OCI-LY7 (cell line): ENCODE data around the gene CFDP1. TPM values are rescaled to one million over a fixed set of nuclear protein-coding genes. Genes with fewer than 3 reads are reported as not detected.

Experiments
- BruUV-seq: library from RNA; stranded (reverse); fragments of 400-500 nt; replicated peaks from 2 replicates; lab custom pipeline; 2021; lab: Mats Ljungman, UMichigan
- CTCF ChIA-PET: fragments of 300-600 bp; sonication (Branson Sonifier 250); formaldehyde crosslinking; loops from one replicate; lab custom pipeline; 2022; ENCODE audit warnings: antibody characterized with exemption; ENCODE audit not compliant: unreplicated experiment; lab: Charles Lee
- POLR2A ChIA-PET: fragments of 300-600 bp; sonication (Branson Sonifier 250); formaldehyde crosslinking; loops from one replicate; lab custom pipeline; 2022; ENCODE audit warnings: antibody characterized with exemption; lab: Charles Lee
- DNase-seq: peaks from one replicate; pipeline ENCODE4 v3.0.0-alpha.2; 2015; ENCODE audit warnings: low spot score
- H2AFZ ChIP-seq: fragments of 200-600 bp; sonication (generic), shearing (Covaris generic); 2 replicates; pipeline ENCODE4 v1.6.1; 2014; ENCODE audit warnings: mild to moderate bottlenecking, antibody characterized with exemption, low read length, moderate library complexity
- H3K27ac ChIP-seq: fragments of 200-600 bp; sonication (generic); 2 replicates; pipeline ENCODE4 v1.5.1; 2014; ENCODE audit warnings: mixed run types, low read depth, mild to moderate bottlenecking, moderate library complexity, low read length, inconsistent platforms; ENCODE audit not compliant: poor library complexity, severe bottlenecking
- H3K36me3 ChIP-seq: fragments of 200-600 bp; sonication (generic); 2 replicates; pipeline ENCODE4 v1.6.1; 2014; ENCODE audit warnings: mild to moderate bottlenecking, antibody characterized with exemption, low read length, moderate library complexity, mixed read lengths; ENCODE audit not compliant: insufficient read depth
- H3K4me1 ChIP-seq: fragments of 200-600 bp; sonication (generic); 2 replicates; pipeline ENCODE4 v1.5.1; 2014; ENCODE audit warnings: mild to moderate bottlenecking, low read length; ENCODE audit not compliant: insufficient read depth, poor library complexity, severe bottlenecking
- H3K4me2 ChIP-seq: fragments of 200-600 bp; sonication (generic); 2 replicates; pipeline ENCODE4 v1.6.1; 2014; ENCODE audit warnings: mild to moderate bottlenecking, low read length
- H3K4me3 ChIP-seq: fragments of 200-600 bp; sonication (generic); 2 replicates; pipeline ENCODE4 v1.5.1; 2014; ENCODE audit warnings: mild to moderate bottlenecking, low read depth, low read length; ENCODE audit not compliant: poor library complexity, severe bottlenecking
- H3K79me2 ChIP-seq: fragments of 200-600 bp; sonication (generic); 2 replicates; pipeline ENCODE4 v1.6.1; 2016; ENCODE audit warnings: low read depth, mild to moderate bottlenecking, low read length, moderate library complexity, mixed read lengths; ENCODE audit not compliant: insufficient read depth
- H3K9me2 ChIP-seq: fragments of 200-600 bp; sonication (generic); 2 replicates; pipeline ENCODE4 v1.6.1; 2016; ENCODE audit warnings: mild to moderate bottlenecking, low read length, mixed read lengths; ENCODE audit not compliant: insufficient read depth
- H3K9me3 ChIP-seq: fragments of 200-600 bp; sonication (generic); 2 replicates; pipeline ENCODE4 v1.6.1; 2014; ENCODE audit warnings: mild to moderate bottlenecking, mixed run types, low read length, mixed read lengths
- H4K20me1 ChIP-seq: fragments of 200-600 bp; sonication (generic); 2 replicates; pipeline ENCODE4 v1.6.1; 2014; ENCODE audit warnings: mild to moderate bottlenecking, antibody characterized with exemption, low read length, moderate library complexity, mixed read lengths; ENCODE audit not compliant: insufficient read depth
- CTCF ChIP-seq: fragments of 200-600 bp; sonication (generic); conservative IDR thresholded peaks from 2 replicates; pipeline ENCODE4 v1.5.1; 2014; ENCODE audit warnings: mild to moderate bottlenecking, antibody characterized with exemption, low read length, moderate library complexity, mixed read lengths
- EZH2phosphoT487 ChIP-seq: fragments of 200-600 bp; sonication (generic); IDR thresholded peaks from 2 replicates; pipeline ENCODE4 v1.6.1; 2018; ENCODE audit warnings: low read depth, borderline replicate concordance, mild to moderate bottlenecking, mixed run types, antibody characterized with exemption, low read length, moderate library complexity, mixed read lengths
- intact Hi-C: fragments of 100-400 bp; cut with micrococcal nuclease; formaldehyde crosslinking; loops from one replicate; pipeline ENCODE4 v1.10.0; 2022; ENCODE audit not compliant: unreplicated experiment
- total RNA-seq, 2 experiments: library from RNA; depleted of rRNA in 1 of 2; stranded (reverse); fragments of >200 nt in 1 of 2; shearing (Covaris generic) in 1 of 2; gene quantifications; 2 replicates each; pipeline ENCODE4 v1.2.3, GENCODE V29; 2014 to 2022

CFDP1 gene
- total RNA-seq, 2 experiments from 2014 or later = 30.0 to 57.6 TPM

GRCh38 chr16:75267631-75268264 lies 165.6 kb downstream of the CFDP1 start:
- H3K27ac ChIP-seq = no peak overlapping the region
- no TSS peak for BruUV-seq
- no peaks in the 10 kb centered on the region for H3K79me2 ChIP-seq
- no peak for DNase-seq
- ChIA-PET POLR2A (interaction anchor here (1.0 kb wide), 1 partner anchor 77 kb away, joined by 5 read pairs; no protein-coding TSS in a partner anchor), CTCF (no interaction called here)
- TF ChIP-seq EZH2phosphoT487 = no peak
- H3K36me3 ChIP-seq = no peaks in the 10 kb centered on the region
- H3K9me3 ChIP-seq = no peaks in the 10 kb centered on the region
- no peaks in the 10 kb centered on the region for H3K4me1 ChIP-seq
- intact Hi-C loops = no loop called here
- no peak overlapping the region for H3K4me2 ChIP-seq
- H3K9me2 ChIP-seq = no peaks in the 10 kb centered on the region
- H4K20me1 ChIP-seq = no peaks in the 10 kb centered on the region
- no peak overlapping the region for H2AFZ ChIP-seq
- no peak overlapping the region for H3K4me3 ChIP-seq

- TF ChIP-seq EZH2phosphoT487 (no peak), CTCF (no peak)
- Histone ChIP-seq H2AFZ (no peak overlapping the region), H3K4me2 (no peak overlapping the region), H3K9me2 (no peaks in the 10 kb centered on the region), H3K79me2 (no peaks in the 10 kb centered on the region), H3K36me3 (no peaks in the 10 kb centered on the region), H3K4me1 (no peaks in the 10 kb centered on the region), H3K9me3 (no peaks in the 10 kb centered on the region), H4K20me1 (no peaks in the 10 kb centered on the region), H3K4me3 (no peak overlapping the region), H3K27ac (no peak overlapping the region)
- DNase-seq = no peak
- intact Hi-C loops = no loop called here
- POLR2A ChIA-PET = interaction anchor here (0.5 to 1.1 kb wide), 4 partner anchors 12 to 113 kb away, joined by 3 to 4 read pairs (median 4); no protein-coding TSS in a partner anchor
- no TSS peak for BruUV-seq
- CTCF ChIA-PET = interaction anchor here (0.6 to 0.9 kb wide), 2 partner anchors 17 to 84 kb away, joined by 3 to 4 read pairs; no protein-coding TSS in a partner anchor
Observed at GRCh38 chr16:75266738-75267630, 166.3 kb downstream of the CFDP1 start.

- Histone ChIP-seq H3K4me2 (peak overlapping the region; percentile 63; the same call in 1 of the 2 replicates), H3K4me3 (peak overlapping the region; percentile 74), H3K27ac (no peak overlapping the region), H3K9me3 (no peaks in the 10 kb centered on the region), H3K79me2 (no peaks in the 10 kb centered on the region), H2AFZ (peak overlapping the region; percentile 65), H3K4me1 (no peaks in the 10 kb centered on the region), H3K9me2 (no peaks in the 10 kb centered on the region), H4K20me1 (no peaks in the 10 kb centered on the region), H3K36me3 (no peaks in the 10 kb centered on the region)
- intact Hi-C loops = no loop called here
- no peak for TF ChIP-seq CTCF
- TF ChIP-seq EZH2phosphoT487 = no peak
- CTCF ChIA-PET = interaction anchor here (0.6 to 0.9 kb wide), 2 partner anchors 16 to 83 kb away, joined by 3 to 4 read pairs; no protein-coding TSS in a partner anchor
- POLR2A ChIA-PET = interaction anchor here (0.5 to 1.1 kb wide), 4 partner anchors 12 to 114 kb away, joined by 3 to 4 read pairs (median 4); no protein-coding TSS in a partner anchor
- DNase-seq = peak; percentile 53
- no TSS peak for BruUV-seq
Observed at GRCh38 chr16:75265911-75266701, 167.2 kb downstream of the CFDP1 start.
